CD4-positive, alpha-beta T cell treated with Interleukin-4 for 1 hour (primary cell): ENCODE data around the gene STOML1.
"Not testable (repeated sequence)": the region's sequence is repeated elsewhere in the genome, so short reads cannot be mapped to it uniquely, and the experiment has no call there.

Experiments
- DNase-seq, 2 donors: peaks; one replicate each; pipeline ENCODE4 v3.0.0-alpha.2; 2020 to 2022

STOML1 gene

GRCh38 chr15:73944161-73945129 is 47.6 kb downstream of the STOML1 start:
- DNase-seq = no peak

- DNase-seq = no peak
Observed at GRCh38 chr15:73942751-73943270, 49.3 kb downstream of the STOML1 start.

- DNase-seq = peak in 1 of 2 donors; percentile 24
Observed at GRCh38 chr15:73941871-73942635, 50.0 kb downstream of the STOML1 start.

GRCh38 chr15:73941449-73941848 is 50.6 kb downstream of the STOML1 start:
- DNase-seq = no peak

GRCh38 chr15:73941044-73941443 is 51.1 kb downstream of the STOML1 start:
- no peak for DNase-seq

GRCh38 chr15:73940061-73940981 is 51.8 kb downstream of the STOML1 start:
- DNase-seq = no peak

- no peak for DNase-seq
Observed at GRCh38 chr15:73939138-73939537, 53.0 kb downstream of the STOML1 start.

GRCh38 chr15:73938516-73938915 is 53.6 kb downstream of the STOML1 start:
- not testable (repeated sequence) for DNase-seq

- no peak for DNase-seq
Observed at GRCh38 chr15:73937726-73938125, 54.4 kb downstream of the STOML1 start.

- no peak for DNase-seq
Observed at GRCh38 chr15:73937296-73937695, 54.8 kb downstream of the STOML1 start.

- no peak for DNase-seq
Observed at GRCh38 chr15:73936588-73937290, 55.4 kb downstream of the STOML1 start.

GRCh38 chr15:73936181-73936580 is 55.9 kb downstream of the STOML1 start:
- DNase-seq = no peak

GRCh38 chr15:73935547-73935946 is 56.5 kb downstream of the STOML1 start:
- no peak for DNase-seq

- DNase-seq = no peak
Observed at GRCh38 chr15:73934281-73934680, 57.8 kb downstream of the STOML1 start.

GRCh38 chr15:73932381-73933191 is 59.5 kb downstream of the STOML1 start:
- no peak for DNase-seq

GRCh38 chr15:73931441-73931840 is 60.7 kb downstream of the STOML1 start:
- DNase-seq = no peak

GRCh38 chr15:73930790-73931281 is 61.3 kb downstream of the STOML1 start:
- no peak for DNase-seq

- DNase-seq = no peak
Observed at GRCh38 chr15:73930371-73930770, 61.7 kb downstream of the STOML1 start.

- no peak for DNase-seq
Observed at GRCh38 chr15:73928971-73929627, 63.0 kb downstream of the STOML1 start.
